Posterior cingulate gyrus (tissue), 11 donors: ENCODE measurements around the gene PRELP.
"Not testable (repeated sequence)": the region's sequence is repeated elsewhere in the genome, so short reads cannot be mapped to it uniquely, and the experiment has no call there.

ENCODE experiments used
- DNase-seq, 10 donors: peaks; one replicate each; pipeline versions ENCODE4 v3.0.0 to v3.0.0-alpha.2; 2020 to 2021; ENCODE audit warnings: mixed read lengths in 3 of 10
- intact Hi-C: fragments of 100-400 bp; cut with DNase I; formaldehyde crosslinking; loops from one replicate; pipeline ENCODE4 v1.15.1; 2023

The PRELP gene

GRCh38 chr1:203451836-203452784 lies 23.5 kb upstream of the PRELP start:
- intact Hi-C loops = no loop called here
- peak in 1 of 10 donors; percentile 21 for DNase-seq

DNA sequence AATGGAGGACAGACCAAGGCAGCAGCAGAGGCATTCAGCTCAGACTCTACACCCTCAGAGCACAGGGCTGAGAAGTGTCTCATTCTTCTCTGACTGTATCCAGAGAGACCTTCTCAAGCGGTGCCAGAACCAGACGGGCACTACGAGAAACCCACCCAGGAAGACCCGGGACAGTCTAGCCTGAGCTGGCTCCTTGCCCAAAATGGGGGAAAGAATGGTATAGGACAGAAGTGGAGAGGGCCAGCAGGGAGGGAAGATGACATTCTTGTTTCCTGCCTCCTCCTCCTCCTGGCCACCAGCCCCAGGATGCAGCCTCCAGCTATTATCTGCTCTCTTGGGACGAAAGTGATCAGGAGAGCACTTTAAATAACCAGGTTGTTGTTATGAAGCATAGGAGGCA lies 22.6 kb upstream of the PRELP start:
- intact Hi-C loops = no loop called here
- DNase-seq = peak in 1 of 10 donors; percentile 18

GRCh38 chr1:203453616-203454015 lies 22.0 kb upstream of the PRELP start:
- DNase-seq = no peak
- intact Hi-C loops = no loop called here

DNA sequence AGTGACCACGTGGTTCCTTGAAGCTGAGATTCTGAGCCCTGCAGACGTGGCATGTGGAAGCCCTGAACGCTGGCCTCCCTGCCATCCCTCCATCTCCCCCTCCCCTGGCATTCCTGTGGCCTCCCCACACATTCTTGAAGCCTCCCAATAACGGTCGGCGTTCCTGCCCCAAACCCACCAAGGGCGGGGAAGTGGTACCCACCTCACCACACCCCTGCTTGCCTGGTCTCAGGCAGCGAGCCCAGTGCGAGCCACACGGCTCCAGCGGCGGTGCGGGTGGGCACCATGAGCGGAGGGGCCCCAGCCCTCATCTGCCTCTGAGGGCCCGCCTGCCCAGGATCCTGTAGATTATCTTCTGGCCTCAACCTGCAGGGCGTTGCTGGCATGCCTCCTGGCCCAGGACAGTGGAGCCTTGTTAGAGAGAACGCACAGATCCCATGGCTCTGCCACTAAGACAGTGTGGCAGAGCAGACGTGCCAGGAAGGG lies 20.6 kb upstream of the PRELP start:
- intact Hi-C loops = no loop called here
- DNase-seq = peak in 1 of 10 donors; percentile 69

- DNase-seq = no peak
- intact Hi-C loops = no loop called here
Measured at GRCh38 chr1:203455706-203456105, 19.9 kb upstream of the PRELP start.

GRCh38 chr1:203456577-203456976 lies 19.0 kb upstream of the PRELP start:
- DNase-seq = no peak
- intact Hi-C loops = no loop called here

DNA sequence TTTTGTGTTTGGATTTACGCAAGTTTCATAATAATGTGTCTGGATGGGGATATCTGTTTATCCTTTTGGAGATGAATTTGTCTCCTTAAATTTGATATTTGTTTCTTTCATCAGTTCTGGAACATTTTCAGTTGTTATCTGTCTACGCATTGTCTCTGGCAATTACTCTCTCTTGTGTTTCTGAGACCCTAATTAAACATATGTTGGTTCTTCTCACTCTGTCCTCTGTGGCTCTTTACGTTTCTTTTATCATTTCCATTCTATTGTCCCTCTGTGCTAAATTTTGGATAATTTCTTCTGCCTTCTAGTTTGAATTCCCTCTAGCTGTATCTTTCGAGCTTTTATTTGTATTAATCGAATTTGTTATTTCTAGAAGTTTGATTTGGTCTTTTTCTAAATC lies 17.5 kb upstream of the PRELP start:
- intact Hi-C loops = no loop called here
- DNase-seq = no peak

- intact Hi-C loops = no loop called here
Measured at GRCh38 chr1:203459671-203460201, 15.9 kb upstream of the PRELP start.

DNA sequence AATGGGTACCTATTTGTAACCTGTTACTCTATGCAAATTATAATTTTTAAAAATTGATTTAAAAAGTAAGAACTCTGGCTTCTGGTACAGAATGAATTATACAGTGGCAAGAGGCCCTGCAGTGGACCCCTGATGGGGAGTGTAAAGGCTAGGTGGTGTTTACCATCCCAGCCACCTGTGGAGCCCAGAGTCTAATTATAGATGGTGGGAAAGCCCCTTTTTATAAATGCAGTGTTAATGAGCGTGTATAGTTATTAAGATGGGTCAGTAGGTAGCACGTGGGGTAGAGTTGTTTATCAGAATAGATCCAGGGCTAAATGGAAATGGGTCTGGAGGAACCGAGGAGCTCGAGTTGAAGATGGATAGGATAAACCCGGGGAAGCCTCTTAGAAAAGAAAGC lies 13.9 kb upstream of the PRELP start:
- DNase-seq = no peak
- intact Hi-C loops = no loop called here

More at GRCh38 chr1:203459671-203460201, 15.9 kb upstream of the PRELP start:
- DNase-seq = no peak

DNA sequence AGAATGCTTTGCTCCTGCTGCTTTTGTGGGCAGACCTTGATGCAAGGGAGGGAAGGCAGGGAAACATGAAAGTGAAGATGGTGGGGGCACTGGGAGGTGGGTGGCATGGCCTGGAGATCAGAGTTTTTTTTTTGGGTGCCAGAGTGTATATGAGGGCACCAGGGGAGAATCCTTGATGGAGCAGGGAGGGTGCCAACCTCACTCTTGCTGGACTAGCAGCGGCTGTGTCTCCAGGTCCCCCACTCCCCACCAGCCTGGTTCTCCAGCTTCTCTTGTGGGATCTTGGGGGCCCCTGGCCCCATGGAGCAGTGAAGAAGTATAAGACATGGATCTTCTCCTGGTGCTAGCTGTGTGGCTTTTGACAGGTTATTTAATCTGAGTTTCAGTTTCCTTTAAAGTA lies 13.5 kb upstream of the PRELP start:
- intact Hi-C loops = no loop called here
- no peak for DNase-seq

DNA sequence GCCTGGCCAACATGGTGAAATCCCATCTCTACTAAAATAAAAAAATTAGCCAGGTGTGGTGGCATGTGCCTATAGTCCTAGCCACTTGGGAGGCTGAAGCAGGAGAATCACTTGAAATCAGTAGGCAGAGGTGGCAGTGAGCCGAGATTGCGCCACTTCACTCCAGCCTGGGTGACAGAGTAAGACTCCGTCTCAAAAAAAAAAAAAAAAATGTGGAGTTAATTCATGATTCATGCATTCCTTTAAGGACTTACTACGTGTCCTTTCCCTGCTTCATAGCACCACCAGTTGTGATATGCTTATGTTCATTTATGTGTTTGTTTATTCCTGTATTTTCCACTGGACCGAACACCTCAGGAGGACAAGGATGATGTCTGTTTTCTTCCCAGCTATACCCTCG lies 12.7 kb upstream of the PRELP start:
- no peak for DNase-seq
- intact Hi-C loops = no loop called here

- intact Hi-C loops = no loop called here
- DNase-seq = no peak
Measured at GRCh38 chr1:203463469-203464062, 12.0 kb upstream of the PRELP start.

GRCh38 chr1:203464226-203464625 lies 11.4 kb upstream of the PRELP start:
- intact Hi-C loops = no loop called here
- DNase-seq = peak in 1 of 10 donors; percentile 67

- intact Hi-C loops = no loop called here
Measured at GRCh38 chr1:203464743-203465142, 10.9 kb upstream of the PRELP start.

DNA sequence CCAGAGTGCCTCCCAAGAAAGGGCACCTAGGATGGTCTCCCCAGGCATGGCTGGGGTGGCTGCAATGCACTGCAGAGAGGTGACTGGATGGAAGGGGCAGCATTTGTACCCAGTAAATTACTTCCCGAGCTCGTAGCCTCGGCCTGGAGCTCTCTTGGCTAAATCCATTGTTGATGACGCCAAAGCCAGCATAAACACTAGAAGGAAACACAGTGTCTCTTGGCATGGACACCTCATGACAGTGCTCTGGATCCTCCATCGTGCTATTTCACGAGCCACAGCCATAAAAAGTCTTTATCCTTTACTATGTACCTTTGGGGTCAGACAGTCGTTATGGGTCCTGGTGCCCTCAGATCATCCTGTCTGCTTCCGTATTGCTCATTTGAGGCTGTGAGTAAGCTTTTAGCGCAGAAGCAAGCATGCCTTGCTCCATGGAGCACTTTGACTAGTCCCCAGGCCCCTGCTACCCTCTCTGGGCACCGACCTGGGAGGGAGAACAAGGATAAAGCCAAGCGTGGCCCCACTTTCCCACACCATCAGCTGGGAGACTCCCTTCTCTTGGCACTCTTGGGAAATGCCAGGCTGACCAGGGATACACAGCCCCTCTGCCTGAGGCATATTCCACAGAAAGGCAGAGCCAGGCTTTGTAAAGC lies 10.3 kb upstream of the PRELP start:
- peak in 1 of 10 donors; percentile 48 for DNase-seq

More at GRCh38 chr1:203464743-203465142, 10.9 kb upstream of the PRELP start:
- peak in 1 of 10 donors; percentile 43 for DNase-seq

DNA sequence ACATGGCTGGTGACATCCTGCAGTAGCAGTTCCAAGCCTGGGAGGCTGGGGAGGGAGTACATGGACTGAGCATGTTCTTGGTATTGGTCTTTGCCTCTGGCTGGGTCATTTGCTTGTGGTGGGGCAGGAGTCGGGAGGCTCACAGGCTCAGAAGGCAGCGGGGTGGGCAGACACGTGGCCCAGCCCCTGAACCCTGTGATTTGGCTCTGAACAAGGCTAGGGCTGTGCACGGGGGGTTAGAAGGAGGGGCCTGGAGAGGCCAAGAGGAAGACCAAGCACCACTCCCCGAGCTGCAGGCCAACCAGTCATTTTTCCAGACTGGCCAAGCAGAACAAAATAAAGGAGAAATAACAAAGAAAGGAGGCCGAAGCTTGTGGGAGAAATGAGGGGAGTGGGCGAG lies 9.7 kb upstream of the PRELP start:
- intact Hi-C loops = no loop called here
- DNase-seq = peak in 1 of 10 donors; percentile 72

More for the DNA sequence above, 10.3 kb upstream of the PRELP start:
- intact Hi-C loops = no loop called here

DNA sequence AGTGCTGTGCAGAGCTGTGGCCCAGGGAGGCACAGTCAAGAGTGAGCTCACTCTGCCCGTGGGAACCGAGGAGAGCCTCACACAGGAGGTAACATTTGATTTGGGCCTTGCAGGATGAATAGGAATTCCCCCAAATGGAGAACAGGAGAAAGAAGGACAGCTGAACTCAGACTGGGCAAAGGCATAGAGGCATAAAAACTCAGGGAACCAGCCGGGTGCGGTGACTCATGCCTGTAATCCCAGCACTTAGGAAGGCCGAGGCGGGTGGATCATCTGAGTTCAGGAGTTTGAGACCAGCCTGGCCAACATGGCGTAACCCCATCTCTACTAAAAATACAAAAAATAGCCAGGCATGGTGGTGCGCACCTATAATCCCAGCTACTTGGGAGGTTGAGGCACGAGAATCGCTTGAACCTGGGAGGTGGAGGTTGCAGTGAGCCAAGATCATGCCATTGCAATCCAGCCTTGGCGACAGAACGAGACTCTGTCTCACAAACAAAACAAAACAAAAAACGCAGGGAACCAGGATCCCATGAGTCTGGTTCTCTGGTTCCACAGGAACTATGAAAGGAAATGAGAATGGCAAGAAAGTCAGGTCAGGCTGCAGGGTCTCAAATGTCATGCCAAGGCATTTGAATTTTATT lies 8.6 kb upstream of the PRELP start:
- intact Hi-C loops = not testable (repeated sequence)
- DNase-seq = peak in 1 of 10 donors; percentile 57

GRCh38 chr1:203467550-203467921 lies 8.1 kb upstream of the PRELP start:
- no peak for DNase-seq
- intact Hi-C loops = no loop called here

GRCh38 chr1:203468326-203468725 lies 7.3 kb upstream of the PRELP start:
- no peak for DNase-seq
- intact Hi-C loops = no loop called here

DNA sequence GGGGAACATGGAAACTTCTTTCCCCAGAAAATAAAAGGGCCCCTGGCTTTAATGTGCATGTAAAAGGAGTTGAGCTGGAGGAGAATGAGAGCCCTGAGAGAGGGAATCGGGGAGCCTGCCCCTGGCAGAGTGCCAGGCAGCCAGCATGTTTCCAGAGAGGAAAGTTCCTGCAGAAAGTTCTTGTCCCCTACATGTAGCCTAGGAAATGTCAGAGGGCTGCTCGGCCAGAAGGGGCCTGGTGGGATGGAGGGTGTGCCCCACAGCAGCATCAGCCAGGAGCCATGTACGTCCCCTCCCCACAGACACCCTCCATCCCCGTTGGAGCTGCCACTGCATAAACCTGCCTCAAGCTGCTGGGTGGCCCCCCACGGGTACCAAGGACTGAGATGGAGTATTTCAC lies 5.4 kb upstream of the PRELP start:
- peak in 1 of 10 donors; percentile 77 for DNase-seq
- intact Hi-C loops = no loop called here
